Muscle of arm (tissue), 12 donors: ENCODE measurements around the gene ARHGAP1. TPM values are rescaled to one million over a fixed set of nuclear protein-coding genes. Genes with fewer than 3 reads are reported as not detected.

Experiments used
- DNase-seq: peaks from one replicate; pipeline ENCODE4 v3.0.0-alpha.2; 2013
- polyA plus RNA-seq, 12 donors: library from polyadenylated mRNA; unstranded; fragments of 120-200 nt; gene quantifications; one replicate each; pipeline ENCODE4 v1.2.1, GENCODE V29; 2013; ENCODE audit not compliant: insufficient read length in 12 of 12

The ARHGAP1 gene
- polyA plus RNA-seq, 12 donors = 30.1 to 60.0 (median 37.7) TPM; not detected in 1

GRCh38 chr11:46643531-46643930, 56.9 kb downstream of the ARHGAP1 start:
- DNase-seq = no peak

DNA sequence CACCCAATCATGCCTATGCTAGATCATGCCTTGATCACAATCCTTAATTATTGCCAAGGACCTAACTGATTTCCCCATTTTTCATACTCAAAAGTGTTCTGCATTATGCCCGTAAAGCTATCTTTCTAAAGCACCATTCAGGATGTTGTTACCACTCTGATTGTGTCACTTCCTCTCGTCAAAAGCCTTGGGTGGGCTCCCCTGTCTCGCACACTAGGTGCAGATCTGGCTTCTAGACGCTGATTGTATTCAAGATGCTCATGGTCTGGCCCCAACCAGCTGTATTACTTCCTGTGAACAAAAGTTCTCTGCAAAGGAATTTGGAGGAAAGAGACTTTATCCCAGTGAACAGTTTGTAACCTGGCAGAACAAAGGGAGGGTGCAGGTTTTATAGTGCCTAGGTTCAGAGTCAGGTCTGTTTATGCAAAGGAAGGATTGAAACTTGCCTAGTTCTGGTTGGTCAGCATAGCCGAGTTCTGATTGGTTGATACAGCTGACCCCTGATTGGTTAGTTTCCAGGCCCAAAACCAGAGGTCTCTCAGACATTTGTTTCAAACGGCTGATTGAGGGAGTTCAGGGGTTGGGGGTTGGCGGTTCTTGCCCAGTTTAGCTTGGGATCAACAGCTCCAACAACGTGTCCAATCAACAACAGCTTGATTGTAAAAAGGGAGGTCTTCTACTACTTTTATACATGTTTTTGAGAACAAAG, 57.6 kb downstream of the ARHGAP1 start:
- DNase-seq = no peak

GRCh38 chr11:46641639-46642038, 58.8 kb downstream of the ARHGAP1 start:
- DNase-seq = no peak

GRCh38 chr11:46640036-46640788, 60.2 kb downstream of the ARHGAP1 start:
- DNase-seq = no peak

DNA sequence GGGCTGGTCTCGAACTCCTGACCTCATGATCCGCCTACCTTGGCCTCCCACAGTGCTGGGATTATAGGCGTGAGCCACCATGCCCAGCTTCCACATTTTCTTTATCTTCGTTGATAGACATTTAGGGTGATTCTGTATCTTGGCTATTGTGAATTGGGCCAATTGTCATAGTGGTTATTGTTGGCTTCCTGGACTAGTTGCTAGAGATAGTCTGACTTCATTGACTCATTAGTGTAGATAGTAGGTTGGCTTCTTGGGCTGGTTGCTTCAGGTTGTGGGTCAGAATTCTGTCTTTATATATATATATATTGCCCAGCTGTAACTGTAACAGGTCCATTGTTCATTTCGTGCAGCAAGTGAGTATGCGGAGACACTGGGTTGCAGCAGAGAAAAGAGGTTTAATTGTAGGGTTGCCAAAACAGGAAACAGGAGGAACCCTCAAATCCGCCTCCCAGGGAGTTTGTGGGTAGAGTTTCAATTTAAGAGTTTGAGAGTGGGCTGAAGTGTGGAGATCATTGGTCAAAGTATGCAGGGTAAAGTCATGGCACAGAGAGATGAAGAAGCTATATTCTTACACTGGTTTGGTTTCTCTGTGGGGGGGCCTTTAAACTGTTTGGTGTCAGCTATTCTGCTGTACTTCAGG, 61.1 kb downstream of the ARHGAP1 start:
- no peak for DNase-seq

- no peak for DNase-seq
Measured at GRCh38 chr11:46637546-46637945, 62.9 kb downstream of the ARHGAP1 start.

- DNase-seq = no peak
Measured at GRCh38 chr11:46635557-46636139, 64.8 kb downstream of the ARHGAP1 start.

GRCh38 chr11:46633291-46634217, 66.9 kb downstream of the ARHGAP1 start:
- DNase-seq = no peak

- no peak for DNase-seq
Measured at GRCh38 chr11:46632502-46632901, 67.9 kb downstream of the ARHGAP1 start.

DNA sequence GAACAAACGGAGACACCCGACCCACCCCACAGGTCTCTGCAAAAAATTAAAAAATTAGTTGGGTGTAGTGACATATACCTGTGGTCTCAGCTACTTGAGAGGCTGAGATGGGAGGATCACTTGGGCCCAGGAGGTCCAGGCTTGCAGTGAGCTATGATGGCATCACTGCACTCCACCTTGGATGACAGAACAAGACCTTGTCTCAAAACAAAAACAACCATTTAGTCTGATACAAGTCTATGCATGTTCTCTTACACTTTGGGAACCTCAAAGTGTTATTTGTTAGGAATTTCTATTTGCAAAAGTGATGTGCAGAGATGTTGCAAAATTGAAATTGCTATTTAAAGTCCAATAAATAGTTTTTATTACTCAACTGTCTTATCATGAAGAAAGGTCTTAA, 68.7 kb downstream of the ARHGAP1 start:
- DNase-seq = no peak

DNA sequence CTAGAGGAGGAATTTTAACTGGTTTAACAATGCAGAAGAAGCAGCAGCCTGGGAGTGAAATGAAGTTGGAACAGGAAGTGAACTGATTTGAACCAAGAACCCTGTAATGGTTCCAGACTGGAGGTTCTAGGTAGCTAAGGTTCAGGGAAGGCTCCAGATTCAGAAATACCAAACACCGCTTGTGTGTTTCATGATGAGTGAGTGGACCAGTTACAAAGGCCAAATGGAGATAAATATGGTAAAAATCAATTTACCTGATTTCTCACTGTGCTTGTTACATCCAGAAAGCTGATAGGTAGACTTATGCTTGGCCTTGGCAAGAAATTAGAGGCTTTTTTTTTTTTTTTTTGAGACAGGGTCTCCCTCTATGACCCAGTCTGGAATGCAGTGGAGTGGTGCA, 70.2 kb downstream of the ARHGAP1 start:
- no peak for DNase-seq

GRCh38 chr11:46628961-46629360, 71.5 kb downstream of the ARHGAP1 start:
- no peak for DNase-seq

Other genes with a start within 250 kb of the ARHGAP1 start
- gene AMBRA1, start 106.6 kb downstream of the ARHGAP1 start, polyA plus RNA-seq = 10 to 100 TPM in 11 of 12 donors, not detected in 1; 10.8 to 20.0 (median 11.9) TPM
- gene HARBI1, start 83.4 kb downstream of the ARHGAP1 start, polyA plus RNA-seq = 1 to 10 TPM in 10 of 12 donors, not detected in 2; 1.9 to 4.1 (median 3.1) TPM
- gene ATG13, start 83.1 kb downstream of the ARHGAP1 start, polyA plus RNA-seq = 10 to 100 TPM in 11 of 12 donors, not detected in 1; 21.5 to 47.2 (median 35.9) TPM
- 10 to 100 TPM in 2 of 12 donors, 1 to 10 TPM in 9, not detected in 1; 5.1 to 14.1 (median 6.6) TPM for gene ZNF408, start 412 bp upstream of the ARHGAP1 start, polyA plus RNA-seq
- 1 to 10 TPM in 1 of 12 donors, under 1 TPM in 6, not detected in 5; 0.09 to 3.3 (median 0.28) TPM for gene F2, start 18.6 kb upstream of the ARHGAP1 start, polyA plus RNA-seq
- gene CKAP5, start 145.7 kb upstream of the ARHGAP1 start, polyA plus RNA-seq = 10 to 100 TPM in 11 of 12 donors, not detected in 1; 45.9 to 94.4 (median 61.2) TPM
- 10 to 100 TPM in 11 of 12 donors, not detected in 1; 20.6 to 54.2 (median 26.6) TPM for gene LRP4, start 217.9 kb upstream of the ARHGAP1 start, polyA plus RNA-seq
- gene CSTPP1, start 236.1 kb upstream of the ARHGAP1 start, polyA plus RNA-seq = 10 to 100 TPM in 11 of 12 donors, not detected in 1; 18.6 to 33.6 (median 21.6) TPM